T-helper 9 cell (primary cell): ENCODE measurements around the gene WDR81.

Source experiments
- DNase-seq: peaks from one replicate; pipeline ENCODE4 v3.0.0-alpha.2; 2020

The WDR81 gene

DNA sequence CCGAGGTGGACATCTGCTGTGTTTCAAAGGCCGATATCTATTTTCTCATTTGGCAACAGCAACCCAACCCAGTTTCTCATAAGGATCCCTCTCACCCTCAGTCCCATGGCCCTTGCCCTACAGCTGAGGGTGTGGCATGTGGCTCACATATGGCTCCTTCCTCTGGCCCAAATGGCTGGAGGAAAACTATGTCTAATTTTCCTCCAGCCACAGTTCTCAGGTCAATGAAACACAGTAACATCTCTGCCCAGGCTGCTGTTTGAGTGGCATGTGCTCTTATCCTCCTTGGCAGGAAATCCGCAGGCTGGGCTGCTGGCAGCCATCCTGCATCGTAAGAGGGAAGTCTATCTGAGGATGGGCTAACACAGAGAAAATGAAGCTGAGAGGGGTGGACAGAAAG, 61.4 kb downstream of the WDR81 start:
- DNase-seq = no peak

DNA sequence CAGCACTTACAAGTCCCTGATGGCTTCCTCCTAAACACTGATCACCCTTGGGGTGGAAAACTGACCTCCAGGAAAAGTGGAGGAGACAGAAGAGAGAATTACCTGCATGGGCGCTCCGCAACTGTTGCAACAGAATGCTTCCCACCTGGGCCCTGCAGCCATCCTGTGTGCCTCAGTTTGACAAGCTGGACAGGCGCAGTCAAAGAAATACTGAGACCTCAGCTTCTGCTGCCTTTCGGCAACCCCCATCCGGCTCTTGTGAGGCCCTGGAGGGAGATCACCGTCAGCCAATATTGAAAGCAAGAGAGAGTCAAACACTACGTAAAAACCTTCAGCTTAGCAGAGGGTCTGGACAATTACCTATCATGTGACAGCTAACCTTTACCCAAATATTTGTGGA, 62.2 kb downstream of the WDR81 start:
- no peak for DNase-seq

DNA sequence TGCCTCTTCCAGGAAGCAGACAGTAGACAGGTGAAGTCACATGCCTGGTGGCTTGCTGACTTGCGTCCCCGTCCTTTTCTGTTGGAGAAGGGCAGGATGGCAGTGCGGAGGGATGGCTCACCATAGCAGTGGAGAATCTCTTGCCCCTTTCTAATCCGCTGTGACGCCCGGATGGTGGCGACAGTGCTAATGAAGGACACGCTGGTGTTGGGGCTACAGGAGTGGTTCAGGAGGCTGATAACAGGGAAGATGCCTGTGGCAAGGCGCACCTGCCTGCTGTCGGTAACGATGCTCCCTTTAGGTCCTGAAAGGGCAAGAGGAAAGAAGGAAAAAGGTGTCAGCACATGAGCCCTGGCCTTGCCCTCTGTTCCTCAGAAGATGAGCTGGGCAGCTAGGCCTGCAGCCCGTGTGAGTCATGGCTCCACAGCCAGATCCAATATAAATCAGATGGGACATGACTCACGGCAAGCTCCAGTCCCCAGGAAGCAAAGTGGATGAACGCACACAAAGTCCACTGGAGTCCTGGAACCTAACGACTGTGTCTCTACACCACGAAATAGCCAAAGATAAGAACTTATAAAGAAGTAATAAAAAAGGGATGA, 62.9 kb downstream of the WDR81 start:
- DNase-seq = no peak
